ENCODE results near the gene CDRT4. TPM values are rescaled to one million over a fixed set of nuclear protein-coding genes. Genes with fewer than 3 reads are reported as not detected.

Gene CDRT4
- total and polyA plus RNA-seq, 10 of the 15 experiments (the other 5 are each of a cell fraction or from before 2014, with no cell fraction given) = 0.11 to 1.3 (median 0.51) TPM; not detected in 3

DNA sequence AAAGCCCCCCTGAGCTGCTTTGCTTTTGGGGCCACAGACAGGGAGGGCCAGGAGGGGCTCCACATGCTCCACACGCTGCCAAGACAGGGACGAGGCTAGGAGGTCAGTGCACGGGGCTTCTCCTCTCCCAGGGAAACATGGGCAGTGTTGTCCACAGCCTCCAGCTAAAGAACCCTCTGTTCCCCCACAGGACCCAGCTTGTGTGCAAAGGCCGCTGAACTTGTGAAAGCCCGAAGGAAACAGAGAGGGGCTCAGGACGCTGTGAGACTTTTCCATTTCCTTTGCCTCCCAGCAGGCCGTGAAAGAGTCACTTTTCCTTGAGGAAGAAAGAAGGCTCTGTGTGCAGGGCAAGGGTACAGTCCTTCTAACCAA, 9.7 kb downstream of the CDRT4 start (continued):
- no peak for TF ChIP-seq TCF3 (IDR thresholded peaks at IDR 0.05; ENCODE audit: borderline replicate concordance, insufficient read depth, low read depth, low read length)

- ChIA-PET RAD21 (ENCODE audit: unreplicated experiment) (no interaction called here), CTCF (no interaction called here), SMC1A (ENCODE audit: uncharacterized antibody, unreplicated experiment) (no interaction called here), POLR2A (no interaction called here)
- 29% methylated on average over 16 of the region's 16 CpGs for WGBS (ENCODE audit: insufficient coverage, insufficient replicate concordance, low lambda C conversion rate, missing lambda C conversion rate)
- no peak for FAIRE-seq
- no peak overlapping the region for H3K27ac ChIP-seq (ENCODE audit: control insufficient read depth, insufficient read depth)
- H4K20me1 ChIP-seq (ENCODE audit: control insufficient read depth, insufficient read depth) = no peaks in the 10 kb centered on the region
- intact Hi-C loops (cut with micrococcal nuclease; ENCODE audit: unreplicated experiment) (no loop called here), in situ Hi-C loops (cut with MboI) (no loop called here)
- BruUV-seq (replicated peaks) = no TSS peak
- no peak overlapping the region for H3K4me2 ChIP-seq (ENCODE audit: control insufficient read depth, insufficient read depth)
- ATAC-seq = no peak
- no peak for DNase-seq (ENCODE audit: low read depth, low spot score)
- H3K4me3 ChIP-seq = no peak overlapping the region
- no peak overlapping the region for H2AFZ ChIP-seq (ENCODE audit: control insufficient read depth, low read depth, low read length)
- no peaks in the 10 kb centered on the region for H3K27me3 ChIP-seq (replicated peaks in 1 of 2; ENCODE audit: control insufficient read depth in 2 of 2, insufficient read depth in 2 of 2, low read length in 1 of 2)
- H3K36me3 ChIP-seq (ENCODE audit: control insufficient read depth in 2 of 2, insufficient read depth in 2 of 2, low read length in 1 of 2) = no peaks in the 10 kb centered on the region
- no peaks in the 10 kb centered on the region for H3K4me1 ChIP-seq (ENCODE audit: control insufficient read depth, insufficient read depth, low read length)
- H3K79me2 ChIP-seq (ENCODE audit: control insufficient read depth, insufficient read depth, low read length) = no peaks in the 10 kb centered on the region
- H3K9ac ChIP-seq (ENCODE audit: control insufficient read depth, insufficient read depth, low read length) = no peak overlapping the region
- H3K9me3 ChIP-seq (replicated peaks; ENCODE audit: control insufficient read depth, insufficient read depth, low read length) = no peaks in the 10 kb centered on the region
- TF ChIP-seq EP300 (IDR thresholded peaks at IDR 0.05; ENCODE audit: borderline replicate concordance in 1 of 2, control insufficient read depth in 1 of 2, low read depth in 2 of 2, low read length in 2 of 2) (no peak), ZNF274 (IDR thresholded peaks at IDR 0.05; ENCODE audit: insufficient read depth, insufficient read length) (no peak), SUPT20H (IDR thresholded peaks at IDR 0.05; ENCODE audit: borderline replicate concordance, control insufficient read depth, low read depth, low read length) (no peak), TCF12 (IDR thresholded peaks at IDR 0.05; ENCODE audit: low read depth, low read length) (no peak), BMI1 (IDR thresholded peaks at IDR 0.05; ENCODE audit: borderline replicate concordance) (no peak), SREBF1 (IDR thresholded peaks at IDR 0.05; ENCODE audit: low read length) (no peak), SRF (IDR thresholded peaks at IDR 0.05; ENCODE audit: low read depth in 2 of 2, low read length in 2 of 2) (no peak), ZNF217 (IDR thresholded peaks at IDR 0.05) (no peak), ZNF207 (IDR thresholded peaks at IDR 0.05; ENCODE audit: borderline replicate concordance) (no peak), CTCF (IDR thresholded peaks at IDR 0.05 in 2 of 3, conservative IDR thresholded peaks at IDR 0.05 in 1 of 3; ENCODE audit: control insufficient read depth in 2 of 3, extremely low read depth in 1 of 3, insufficient read depth in 1 of 3, low read depth in 3 of 3, low read length in 3 of 3) (no peak), CHD2 (IDR thresholded peaks at IDR 0.05; ENCODE audit: borderline replicate concordance, low read depth, low read length) (no peak), NR2C2 (IDR thresholded peaks at IDR 0.05; ENCODE audit: borderline replicate concordance, control insufficient read depth, insufficient read length, low read depth) (no peak)
- TF ChIP-seq, protein P1, sequence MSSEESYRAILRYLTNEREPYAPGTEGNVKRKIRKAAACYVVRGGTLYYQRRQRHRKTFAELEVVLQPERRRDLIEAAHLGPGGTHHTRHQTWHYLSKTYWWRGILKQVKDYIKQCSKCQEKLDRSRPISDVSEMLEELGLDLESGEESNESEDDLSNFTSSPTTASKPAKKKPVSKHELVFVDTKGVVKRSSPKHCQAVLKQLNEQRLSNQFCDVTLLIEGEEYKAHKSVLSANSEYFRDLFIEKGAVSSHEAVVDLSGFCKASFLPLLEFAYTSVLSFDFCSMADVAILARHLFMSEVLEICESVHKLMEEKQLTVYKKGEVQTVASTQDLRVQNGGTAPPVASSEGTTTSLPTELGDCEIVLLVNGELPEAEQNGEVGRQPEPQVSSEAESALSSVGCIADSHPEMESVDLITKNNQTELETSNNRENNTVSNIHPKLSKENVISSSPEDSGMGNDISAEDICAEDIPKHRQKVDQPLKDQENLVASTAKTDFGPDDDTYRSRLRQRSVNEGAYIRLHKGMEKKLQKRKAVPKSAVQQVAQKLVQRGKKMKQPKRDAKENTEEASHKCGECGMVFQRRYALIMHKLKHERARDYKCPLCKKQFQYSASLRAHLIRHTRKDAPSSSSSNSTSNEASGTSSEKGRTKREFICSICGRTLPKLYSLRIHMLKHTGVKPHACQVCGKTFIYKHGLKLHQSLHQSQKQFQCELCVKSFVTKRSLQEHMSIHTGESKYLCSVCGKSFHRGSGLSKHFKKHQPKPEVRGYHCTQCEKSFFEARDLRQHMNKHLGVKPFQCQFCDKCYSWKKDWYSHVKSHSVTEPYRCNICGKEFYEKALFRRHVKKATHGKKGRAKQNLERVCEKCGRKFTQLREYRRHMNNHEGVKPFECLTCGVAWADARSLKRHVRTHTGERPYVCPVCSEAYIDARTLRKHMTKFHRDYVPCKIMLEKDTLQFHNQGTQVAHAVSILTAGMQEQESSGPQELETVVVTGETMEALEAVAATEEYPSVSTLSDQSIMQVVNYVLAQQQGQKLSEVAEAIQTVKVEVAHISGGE (CRISPR knock-in tag; IDR thresholded peaks at IDR 0.05) = no peak
- TF ChIP-seq, protein P2, sequence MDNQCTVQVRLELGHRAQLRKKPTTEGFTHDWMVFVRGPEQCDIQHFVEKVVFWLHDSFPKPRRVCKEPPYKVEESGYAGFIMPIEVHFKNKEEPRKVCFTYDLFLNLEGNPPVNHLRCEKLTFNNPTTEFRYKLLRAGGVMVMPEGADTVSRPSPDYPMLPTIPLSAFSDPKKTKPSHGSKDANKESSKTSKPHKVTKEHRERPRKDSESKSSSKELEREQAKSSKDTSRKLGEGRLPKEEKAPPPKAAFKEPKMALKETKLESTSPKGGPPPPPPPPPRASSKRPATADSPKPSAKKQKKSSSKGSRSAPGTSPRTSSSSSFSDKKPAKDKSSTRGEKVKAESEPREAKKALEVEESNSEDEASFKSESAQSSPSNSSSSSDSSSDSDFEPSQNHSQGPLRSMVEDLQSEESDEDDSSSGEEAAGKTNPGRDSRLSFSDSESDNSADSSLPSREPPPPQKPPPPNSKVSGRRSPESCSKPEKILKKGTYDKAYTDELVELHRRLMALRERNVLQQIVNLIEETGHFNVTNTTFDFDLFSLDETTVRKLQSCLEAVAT (IDR thresholded peaks at IDR 0.05) = no peak
Measured at GRCh38 chr17:15456972-15457722, 10.3 kb downstream of the CDRT4 start.
